GM21737 (cell line): Measurements from ENCODE around the gene KCNQ5.

ENCODE experiments used
- ATAC-seq: cut with Tn5 transposase; IDR thresholded peaks from one replicate; pipeline ENCODE4 v1.9.1; 2021; ENCODE audit warnings: mild to moderate bottlenecking, moderate library complexity; ENCODE audit not compliant: unreplicated experiment

KCNQ5 gene

DNA sequence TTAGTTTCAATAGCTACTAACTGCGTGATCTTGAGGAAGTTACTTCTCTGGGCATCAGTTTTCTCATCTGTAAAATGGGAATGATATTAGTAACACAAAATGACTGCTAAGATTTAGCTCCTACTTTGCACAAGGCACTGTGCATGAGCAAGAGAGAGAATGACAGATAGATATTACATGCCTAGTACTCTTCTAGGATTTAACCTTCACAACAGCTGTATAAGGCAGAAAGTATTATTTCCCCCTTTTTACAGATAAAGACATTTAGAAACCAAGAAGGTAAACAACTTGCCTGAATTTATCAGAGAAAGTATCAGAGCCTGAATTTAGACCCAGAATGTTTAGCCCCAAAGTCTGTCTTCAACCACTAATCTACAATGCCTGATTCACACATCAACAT lies 321.8 kb downstream of the KCNQ5 start:
- no peak for ATAC-seq

DNA sequence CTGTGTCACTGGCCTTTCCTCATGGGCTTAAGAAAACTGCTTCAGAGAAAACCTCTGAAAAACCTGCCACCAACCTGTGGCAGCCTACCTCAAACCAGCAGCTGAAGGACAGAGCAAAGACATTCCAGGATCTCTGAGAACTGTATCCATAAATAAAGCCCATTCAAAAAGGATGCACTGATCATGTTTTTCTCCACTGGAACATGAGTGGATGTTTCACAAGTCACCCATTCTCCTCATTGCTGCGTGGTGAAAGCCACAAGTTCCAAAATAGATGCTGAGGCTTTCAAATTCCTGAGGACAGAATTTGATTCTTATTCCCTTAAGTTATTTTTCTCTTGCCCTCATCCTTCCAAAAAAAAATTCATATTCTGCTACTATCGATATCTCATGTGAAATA lies 322.8 kb downstream of the KCNQ5 start:
- ATAC-seq: no peak

DNA sequence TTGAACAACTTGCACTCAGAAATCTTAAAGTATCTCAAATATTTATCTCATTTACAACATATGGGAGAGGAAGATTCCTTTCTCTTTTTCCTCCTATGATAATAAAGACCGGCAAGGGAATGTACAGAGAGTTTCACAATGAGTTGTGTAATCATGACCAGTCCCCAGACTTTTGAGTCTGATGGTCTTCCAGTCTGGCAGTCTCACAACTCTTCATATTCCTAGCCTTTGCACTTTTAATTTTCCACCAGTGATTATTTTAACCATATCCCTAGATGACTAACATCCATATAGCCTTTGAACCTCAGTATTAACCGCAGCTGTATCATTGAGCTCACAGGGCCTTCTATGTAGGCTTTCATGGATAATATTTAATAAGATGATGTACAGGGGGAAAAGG lies 324.9 kb downstream of the KCNQ5 start:
- ATAC-seq: no peak

DNA sequence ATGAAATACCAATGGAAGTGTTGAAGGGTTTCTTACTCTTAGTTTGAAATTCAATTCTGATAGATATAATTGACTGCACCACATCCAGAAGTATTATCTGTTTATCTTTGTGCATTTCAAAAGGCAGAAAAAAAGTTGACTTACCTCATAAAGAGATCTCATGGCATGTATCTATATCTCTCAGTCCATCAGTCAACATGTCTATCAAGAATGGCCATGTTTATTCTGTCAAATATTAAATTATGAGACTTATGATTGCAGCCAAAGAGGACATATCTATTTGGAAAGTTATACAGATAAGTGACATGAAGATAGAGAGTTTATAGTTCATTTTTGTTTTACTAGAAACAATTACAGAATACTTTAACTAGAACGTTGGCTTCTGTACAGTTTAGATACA lies 325.7 kb downstream of the KCNQ5 start:
- ATAC-seq: no peak

DNA sequence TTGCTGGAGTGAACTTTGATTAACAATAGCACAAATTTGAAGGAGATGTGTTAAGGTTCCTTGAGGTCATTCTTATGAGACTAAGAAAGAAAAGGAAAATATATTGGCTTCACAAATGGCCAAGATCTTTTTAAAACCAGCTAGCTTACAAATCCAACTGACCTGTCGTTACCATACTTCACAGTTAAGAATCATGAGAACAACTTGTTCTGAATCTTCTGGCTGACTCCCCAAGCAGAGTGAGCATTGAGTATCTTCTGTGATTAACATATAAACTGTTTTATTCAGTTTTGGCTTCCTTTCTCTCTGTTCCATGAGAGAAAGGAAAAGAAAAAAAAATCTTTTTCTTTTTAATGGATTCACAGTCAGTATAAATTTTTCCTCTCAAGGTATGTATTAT lies 326.3 kb downstream of the KCNQ5 start:
- ATAC-seq: no peak

DNA sequence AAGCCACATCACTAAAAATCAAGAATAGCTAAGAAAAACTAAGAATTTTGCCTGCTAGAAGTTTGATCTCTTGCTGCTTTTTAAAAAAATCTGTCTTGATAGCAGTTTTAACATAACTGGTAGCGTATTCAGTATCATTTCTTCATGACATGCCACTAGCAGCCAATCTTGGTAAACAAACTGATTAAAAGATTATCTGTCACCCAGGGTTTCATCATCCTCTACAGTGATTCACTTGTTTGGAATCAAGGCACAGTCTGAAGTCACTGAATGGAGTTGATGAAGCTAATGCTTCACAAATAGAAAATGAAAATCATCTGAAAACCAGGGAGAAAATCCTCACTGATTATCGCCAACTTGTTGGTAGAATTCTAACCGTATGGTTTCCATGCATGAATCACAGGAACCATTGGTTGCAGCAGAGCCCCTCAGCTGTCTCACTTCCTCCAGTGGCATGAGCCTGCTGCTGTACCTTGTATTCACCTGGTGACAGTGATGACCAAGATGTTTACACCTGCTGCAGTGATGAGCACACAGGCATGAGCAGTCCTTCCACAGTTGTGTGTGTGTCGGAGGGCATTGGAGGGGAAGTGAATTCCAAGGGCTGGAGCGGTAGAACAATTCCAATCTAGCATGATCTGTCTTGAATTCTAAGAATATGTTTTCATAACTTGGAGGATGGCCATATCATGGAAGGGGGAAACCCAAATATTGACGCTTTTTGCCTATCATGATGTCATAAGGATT lies 328.4 kb downstream of the KCNQ5 start:
- no peak for ATAC-seq

DNA sequence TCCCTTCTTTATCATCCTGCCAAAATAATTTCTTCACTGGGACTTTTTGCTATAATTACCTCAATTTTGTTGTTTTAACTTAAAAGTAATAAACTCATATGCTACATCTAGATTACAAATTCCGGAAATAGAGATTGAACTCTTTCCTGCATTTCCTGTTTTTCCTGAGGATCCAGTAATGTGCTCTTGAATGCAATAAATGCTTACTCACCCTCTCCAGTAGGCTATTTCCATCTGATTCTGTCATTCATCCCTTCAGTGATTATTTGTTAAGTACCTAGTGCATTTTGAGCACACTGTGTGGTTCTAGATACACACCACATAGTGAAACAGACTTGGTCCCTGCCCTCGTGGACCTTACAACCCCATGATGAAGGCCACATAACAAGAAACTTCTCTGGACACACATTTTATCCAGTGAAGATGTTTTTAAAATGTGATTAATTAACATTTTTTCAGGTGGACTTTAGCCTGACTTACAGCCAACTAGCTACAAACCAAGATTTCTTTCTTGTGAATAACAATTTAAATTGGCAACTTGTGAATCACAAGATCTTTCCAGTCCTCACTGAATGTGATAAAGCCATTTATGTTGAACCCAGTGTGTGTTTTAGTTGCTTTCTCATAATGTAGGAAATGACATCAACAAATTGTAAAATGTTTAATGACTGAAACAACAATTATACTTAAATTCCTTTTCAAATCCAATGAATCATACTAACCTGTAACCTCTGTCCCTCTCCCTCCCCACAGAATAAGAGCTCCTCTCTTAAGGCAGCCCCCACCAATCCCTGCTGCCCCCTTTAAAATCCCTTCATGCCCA lies 331.2 kb downstream of the KCNQ5 start:
- no peak for ATAC-seq

DNA sequence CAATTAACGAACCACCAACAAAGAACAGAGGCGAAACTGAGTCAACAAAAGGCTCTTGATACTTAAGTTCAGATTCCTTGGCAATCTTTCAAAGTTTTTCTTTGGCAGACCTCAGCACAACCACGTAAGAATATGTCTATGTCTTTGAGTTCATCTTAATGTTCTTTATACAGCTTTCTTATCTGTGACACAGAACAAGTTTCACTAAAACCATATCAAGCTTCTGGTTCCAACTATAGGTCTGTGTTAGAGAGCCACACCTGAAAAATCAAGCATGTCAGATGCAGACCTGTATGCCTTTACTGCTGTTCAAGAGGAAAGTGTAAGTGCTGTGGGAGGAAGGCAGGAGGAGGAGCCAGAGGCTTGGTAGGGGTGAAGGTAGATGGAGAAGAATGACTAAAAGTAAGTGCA lies 332.1 kb downstream of the KCNQ5 start:
- no peak for ATAC-seq

DNA sequence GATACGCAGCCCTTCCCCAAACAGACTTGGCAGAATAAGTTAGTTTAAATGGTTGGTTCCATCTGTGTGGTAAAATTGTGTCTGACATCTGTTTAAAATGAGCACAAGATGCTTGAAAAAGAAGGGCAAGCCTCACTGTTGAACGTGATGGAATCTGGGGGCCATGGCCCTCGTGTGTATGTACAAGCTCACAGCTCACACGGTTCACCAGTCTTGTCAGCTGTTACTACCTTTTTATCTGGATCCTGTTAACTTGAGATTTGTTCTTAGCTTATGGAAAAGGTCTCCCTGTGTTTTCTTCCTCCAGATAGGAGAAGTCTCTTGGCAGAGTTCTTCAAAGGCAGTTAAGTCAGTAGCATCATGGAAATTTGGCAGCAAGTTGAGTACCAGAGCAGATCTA lies 332.9 kb downstream of the KCNQ5 start:
- no peak for ATAC-seq

DNA sequence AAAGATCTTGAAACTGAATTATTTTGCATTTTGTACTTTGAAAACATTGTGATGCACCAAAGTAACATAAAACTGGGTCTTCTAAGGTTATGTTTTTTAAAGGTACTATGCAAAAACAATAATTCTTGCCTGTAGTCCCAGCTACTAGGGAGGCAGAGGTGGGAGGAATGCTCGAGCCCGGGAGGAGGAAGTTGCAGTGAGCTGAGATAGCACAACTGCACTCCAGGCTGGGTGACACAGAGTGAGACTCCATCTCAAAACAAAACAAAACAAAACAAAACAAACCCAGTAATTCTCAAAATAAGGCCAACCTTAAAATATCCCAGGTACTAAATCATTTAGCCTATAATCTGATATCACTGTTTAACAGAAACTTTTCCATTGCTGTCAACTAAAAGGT lies 333.8 kb downstream of the KCNQ5 start:
- no peak for ATAC-seq

DNA sequence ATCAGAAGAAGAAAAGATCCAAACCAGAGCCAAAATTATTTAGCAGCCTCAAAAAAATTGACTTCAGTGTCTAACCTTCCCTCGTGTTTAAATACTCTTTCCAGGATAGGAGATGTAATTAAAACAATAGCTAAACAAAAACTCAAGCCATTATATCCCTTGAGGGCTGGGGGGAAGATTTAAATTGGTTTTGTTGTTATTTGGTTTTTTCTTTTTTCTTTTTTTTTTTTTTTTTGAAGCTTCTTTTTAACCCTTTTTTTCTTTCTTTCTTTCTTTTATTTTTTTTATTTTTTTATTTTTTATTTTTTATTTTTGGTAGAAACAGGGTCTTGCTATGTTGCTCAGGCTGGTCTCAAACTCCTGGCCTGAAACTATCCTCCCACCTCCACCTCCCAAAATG lies 334.4 kb downstream of the KCNQ5 start:
- no peak for ATAC-seq

DNA sequence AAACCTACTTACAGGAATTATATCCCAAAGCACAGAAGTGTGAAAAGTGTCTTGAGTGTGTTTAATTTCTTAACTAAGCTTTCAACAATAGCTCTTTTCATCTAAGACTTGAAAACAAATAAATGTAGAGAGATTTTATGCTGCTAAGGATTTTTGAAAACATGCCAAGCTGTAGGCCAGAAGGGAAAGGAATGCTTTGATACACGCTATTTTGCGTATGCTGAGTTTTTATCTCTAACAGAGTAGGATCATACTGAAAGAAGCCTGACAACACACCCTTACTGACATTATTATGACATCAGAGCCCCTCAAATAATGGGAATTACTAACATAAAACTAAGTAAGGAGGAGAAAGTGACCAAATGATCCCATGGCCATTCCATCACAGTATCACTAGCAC lies 338.0 kb downstream of the KCNQ5 start:
- no peak for ATAC-seq

DNA sequence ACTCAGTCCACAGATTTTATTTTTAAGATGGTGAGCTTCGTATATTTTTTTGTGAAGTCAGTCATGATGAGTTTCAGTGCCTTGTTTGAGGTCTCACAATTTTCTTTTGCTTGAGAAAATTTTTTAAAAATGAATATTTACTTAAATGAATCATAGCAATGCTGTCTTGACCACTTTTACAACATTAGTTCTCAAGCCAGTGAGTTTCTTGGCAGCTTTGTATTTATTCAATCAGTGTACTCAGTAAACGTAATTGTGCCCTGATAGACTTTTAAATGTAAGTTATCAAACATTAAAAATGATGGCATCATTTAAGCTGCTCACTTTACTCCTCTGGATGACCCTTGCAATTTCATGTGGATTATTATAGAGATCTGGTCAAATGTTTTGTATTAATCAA lies 342.1 kb downstream of the KCNQ5 start:
- no peak for ATAC-seq

DNA sequence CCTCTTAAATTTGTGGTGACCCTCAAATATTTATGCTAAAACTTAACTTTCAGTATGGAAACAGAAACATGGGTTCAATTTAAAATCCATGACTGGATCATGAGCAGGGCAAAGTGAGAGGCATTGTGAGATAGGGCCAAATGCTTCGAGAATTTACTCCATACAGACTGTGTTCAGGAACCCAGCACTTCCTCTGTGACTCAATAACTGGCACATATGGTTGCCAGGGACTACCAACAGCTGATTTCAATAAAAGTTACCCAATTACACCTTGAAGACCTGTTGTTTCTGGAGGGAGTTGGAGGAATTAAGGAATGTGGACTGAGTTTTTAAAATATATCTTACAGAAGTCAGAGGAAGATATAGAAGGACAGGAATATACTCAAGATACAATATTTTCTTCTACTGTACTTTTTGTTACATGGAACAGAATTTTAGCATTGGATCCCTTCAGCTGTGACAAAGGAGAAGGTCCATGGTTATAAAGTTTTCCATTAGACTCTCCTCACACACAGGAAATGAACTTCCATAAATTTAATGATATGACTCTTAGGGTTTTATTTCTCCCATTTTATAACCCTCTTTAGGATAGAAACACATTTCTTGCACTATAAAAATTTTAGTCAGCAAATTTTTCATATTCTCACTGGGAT lies 344.9 kb downstream of the KCNQ5 start:
- ATAC-seq: no peak

DNA sequence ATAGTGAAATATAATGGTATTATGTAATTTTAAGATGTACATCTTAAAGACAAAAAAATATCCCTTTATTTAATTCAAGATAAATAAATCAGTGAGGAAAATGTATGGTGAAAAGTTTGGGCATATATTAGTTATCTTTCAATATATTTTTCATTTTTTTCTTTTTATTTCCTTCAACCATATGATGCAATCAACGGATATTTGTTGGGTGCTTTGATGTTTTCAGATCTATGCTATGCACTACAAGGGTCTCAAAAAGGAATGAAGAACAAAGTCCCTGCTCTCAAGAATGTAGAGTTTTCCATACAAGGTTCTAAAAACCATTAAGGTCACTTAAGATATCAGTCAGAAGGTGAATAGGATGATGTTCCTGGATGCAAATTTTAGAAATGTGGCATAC lies 345.5 kb downstream of the KCNQ5 start:
- no peak for ATAC-seq

DNA sequence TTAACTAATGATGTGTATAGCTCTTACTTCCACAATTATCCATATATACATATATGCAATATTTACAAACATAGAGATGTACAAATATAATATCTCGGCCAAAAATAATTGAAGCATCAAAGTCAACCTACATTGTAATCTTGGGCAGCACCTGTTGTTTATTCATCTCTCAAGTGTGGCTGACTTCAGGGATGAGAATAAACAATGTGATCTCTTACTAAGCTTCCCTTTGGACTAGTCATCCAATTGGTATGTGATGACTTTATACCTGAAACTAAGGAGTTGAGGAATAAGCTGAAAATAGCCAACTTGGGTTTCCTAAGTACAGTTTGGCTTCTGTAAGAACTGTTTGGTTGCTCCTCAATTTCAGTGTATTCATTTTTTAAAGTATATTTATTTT lies 346.8 kb downstream of the KCNQ5 start:
- no peak for ATAC-seq

DNA sequence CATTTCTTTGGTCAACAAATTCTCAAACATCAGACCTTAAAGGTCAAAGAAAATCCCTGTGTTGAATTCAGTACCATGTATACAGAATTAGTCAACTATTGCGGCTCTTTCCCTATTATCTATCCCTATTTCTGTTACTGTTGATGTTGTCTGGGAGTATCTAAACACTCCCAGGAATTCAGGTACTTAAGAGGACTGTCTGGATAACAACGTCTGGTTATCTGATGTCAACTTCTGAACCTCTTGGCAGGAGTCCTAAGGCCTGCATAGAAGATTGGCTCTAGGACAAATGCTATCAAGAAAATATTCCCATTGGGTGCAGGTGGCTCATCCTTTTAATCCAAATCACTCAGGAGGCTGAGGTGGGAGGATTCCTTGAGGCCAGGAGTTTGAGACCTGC lies 347.8 kb downstream of the KCNQ5 start:
- ATAC-seq: no peak

DNA sequence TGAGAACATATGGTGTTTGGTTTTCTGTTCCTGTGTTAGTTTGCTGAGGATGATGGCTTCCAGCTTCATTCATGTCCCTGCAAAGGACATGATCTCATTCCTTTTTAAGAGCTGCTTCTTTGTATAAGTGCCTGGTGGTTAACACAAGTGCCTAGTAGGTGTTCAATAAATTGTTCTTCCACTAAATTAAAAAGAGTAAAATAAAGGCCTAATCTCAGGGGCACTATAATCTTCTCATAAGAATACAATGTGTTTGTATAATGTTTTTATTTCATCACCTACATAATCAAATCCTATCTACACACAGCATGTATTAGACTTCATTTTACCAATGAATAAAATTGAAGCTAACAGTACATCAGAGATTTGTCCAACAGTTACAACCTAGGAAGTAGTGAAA lies 350.7 kb downstream of the KCNQ5 start:
- ATAC-seq: no peak

DNA sequence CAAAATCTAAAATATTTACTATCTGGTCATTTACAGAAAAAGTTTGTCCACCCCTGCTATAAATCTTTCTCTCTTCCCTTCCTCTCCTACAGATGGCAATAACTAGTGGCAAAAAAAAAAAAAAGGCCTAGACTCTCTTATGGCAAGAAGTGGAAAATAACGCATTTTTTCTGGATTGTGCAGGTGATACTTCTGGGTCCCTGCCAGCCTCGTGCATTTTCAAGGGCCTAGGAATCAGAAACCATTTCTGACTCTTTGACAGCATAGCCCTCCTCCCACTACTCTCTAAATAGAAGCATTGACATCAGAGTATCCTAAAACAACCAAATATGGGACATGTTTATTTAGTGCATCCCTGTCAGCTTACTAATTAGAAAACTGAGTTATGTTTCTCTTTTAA lies 352.4 kb downstream of the KCNQ5 start:
- no peak for ATAC-seq

DNA sequence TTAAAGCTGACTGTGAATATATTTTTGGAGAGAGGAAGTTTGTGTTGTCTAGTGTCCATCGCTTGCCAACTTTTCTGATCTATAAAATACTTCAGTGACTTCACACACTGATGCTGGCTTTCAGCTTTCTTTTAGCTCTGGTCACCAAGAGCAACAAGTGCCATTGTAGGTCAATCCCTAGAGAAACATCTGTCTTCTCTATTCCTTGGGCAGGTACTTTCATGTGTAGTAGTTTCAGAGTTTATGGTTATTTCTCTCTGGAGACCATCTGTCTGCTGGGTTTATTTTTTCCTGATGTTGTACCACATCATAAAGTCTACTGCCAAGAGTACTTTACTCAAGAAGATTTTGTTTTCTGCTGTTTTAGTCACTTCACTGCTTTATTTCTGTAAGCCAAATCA lies 353.5 kb downstream of the KCNQ5 start:
- peak; percentile 56 for ATAC-seq

DNA sequence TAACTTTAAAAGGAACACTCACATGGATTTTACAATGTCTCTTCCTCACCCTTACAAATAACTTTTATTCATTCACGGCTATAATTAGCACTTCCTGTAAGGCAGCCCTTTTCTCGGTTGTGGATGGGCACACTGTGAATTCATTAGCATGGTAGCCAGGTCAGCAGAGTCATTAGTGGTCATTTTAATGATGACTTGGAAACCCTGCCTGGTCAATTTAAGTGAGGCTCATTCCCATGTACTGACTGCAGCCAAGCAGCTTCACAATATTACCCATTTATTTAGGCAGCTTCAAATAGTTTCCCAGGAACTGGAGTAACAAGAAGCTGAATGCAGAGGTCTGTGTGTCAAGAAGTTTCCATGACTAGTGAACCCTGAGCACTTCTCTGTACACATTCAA lies 354.6 kb downstream of the KCNQ5 start:
- no peak for ATAC-seq

DNA sequence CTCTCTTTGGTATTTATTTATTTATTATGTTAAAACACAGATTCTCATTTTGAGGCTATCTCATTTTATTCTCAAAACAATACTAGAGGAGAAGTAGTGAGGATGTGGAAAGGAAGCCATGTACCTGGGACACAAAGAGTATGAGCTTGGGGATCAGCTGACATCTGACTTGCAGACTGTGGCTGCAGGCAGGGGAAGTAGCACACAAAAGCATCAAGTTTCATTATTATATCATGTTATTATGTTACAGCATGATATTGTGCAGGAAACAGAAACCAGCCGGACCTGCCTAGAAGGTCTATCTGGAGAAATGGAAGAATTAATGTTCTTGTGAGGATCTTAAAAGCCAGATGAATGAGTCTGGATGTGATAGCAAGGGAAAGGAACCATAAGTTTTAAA lies 355.2 kb downstream of the KCNQ5 start:
- ATAC-seq: peak; percentile 87
